Mononuclear cell (primary cell): ENCODE data around the gene HLTF. TPM values are rescaled to one million over a fixed set of nuclear protein-coding genes. Genes with fewer than 3 reads are reported as not detected.

Source experiments
- H3K27me3 ChIP-seq: 2 replicates; pipeline ENCODE4 v1.6.0; 2011; ENCODE audit warnings: low read length, control low read depth; ENCODE audit not compliant: insufficient read depth
- H3K4me1 ChIP-seq: 2 replicates; pipeline ENCODE4 v1.5.1; 2011; ENCODE audit warnings: mild to moderate bottlenecking, low read length, control low read depth; ENCODE audit not compliant: insufficient read depth
- H3K4me3 ChIP-seq: 2 replicates; pipeline ENCODE4 v1.5.1; 2011; ENCODE audit warnings: mild to moderate bottlenecking, low read length, moderate library complexity
- H3K9me3 ChIP-seq: 2 replicates; pipeline ENCODE4 v1.5.1; 2011; ENCODE audit warnings: low read depth, mild to moderate bottlenecking, control low read depth, low read length
- total RNA-seq: library from RNA; depleted of rRNA; stranded (reverse); fragments of >200 nt; gene quantifications from one replicate; pipeline ENCODE4 v1.2.3, GENCODE V29; 2012

HLTF gene
- total RNA-seq, 1 donor: 3.5 TPM

- Histone ChIP-seq H3K4me1 (no peaks in the 10 kb centered on the region), H3K9me3 (no peaks in the 10 kb centered on the region), H3K27me3 (no peaks in the 10 kb centered on the region), H3K4me3 (no peak overlapping the region)
Measured at GRCh38 chr3:149058602-149059001, 27.7 kb downstream of the HLTF start.

DNA sequence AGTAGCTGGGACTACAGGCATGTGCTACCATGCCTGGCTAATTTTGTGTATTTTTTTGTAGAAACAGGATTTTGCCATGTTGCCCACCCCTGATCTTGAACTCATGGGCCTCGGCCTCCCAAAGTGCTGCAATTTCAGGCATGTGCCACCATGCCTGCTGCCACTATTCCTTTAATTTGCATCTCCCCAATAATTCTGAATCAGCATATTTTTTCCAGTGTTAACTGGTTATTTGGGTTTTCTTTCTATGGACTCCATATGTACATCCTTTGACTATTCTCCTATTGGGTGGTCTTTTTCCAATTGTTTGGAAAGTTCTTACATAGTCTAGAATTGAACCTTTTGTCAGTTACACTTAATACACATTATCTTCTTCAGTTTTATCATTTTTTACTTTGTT is 28.1 kb downstream of the HLTF start:
- Histone ChIP-seq H3K4me1 (no peaks in the 10 kb centered on the region), H3K9me3 (no peaks in the 10 kb centered on the region), H3K27me3 (no peaks in the 10 kb centered on the region), H3K4me3 (no peak overlapping the region)

GRCh38 chr3:149055575-149055974 is 30.8 kb downstream of the HLTF start:
- no peaks in the 10 kb centered on the region for H3K4me1 ChIP-seq
- no peaks in the 10 kb centered on the region for H3K27me3 ChIP-seq
- no peak overlapping the region for H3K4me3 ChIP-seq
- H3K9me3 ChIP-seq: no peaks in the 10 kb centered on the region

GRCh38 chr3:149044339-149045083 is 41.8 kb downstream of the HLTF start:
- no peaks in the 10 kb centered on the region for H3K9me3 ChIP-seq
- no peak overlapping the region for H3K4me3 ChIP-seq
- no peaks in the 10 kb centered on the region for H3K27me3 ChIP-seq
- no peaks in the 10 kb centered on the region for H3K4me1 ChIP-seq

- Histone ChIP-seq H3K9me3 (no peaks in the 10 kb centered on the region), H3K27me3 (no peaks in the 10 kb centered on the region), H3K4me1 (no peaks in the 10 kb centered on the region), H3K4me3 (no peak overlapping the region)
Measured at GRCh38 chr3:149042789-149043386, 43.4 kb downstream of the HLTF start.

- Histone ChIP-seq H3K9me3 (no peaks in the 10 kb centered on the region), H3K27me3 (no peaks in the 10 kb centered on the region), H3K4me1 (no peaks in the 10 kb centered on the region), H3K4me3 (no peak overlapping the region)
Measured at GRCh38 chr3:149038322-149038721, 48.0 kb downstream of the HLTF start.

- no peaks in the 10 kb centered on the region for H3K4me1 ChIP-seq
- H3K9me3 ChIP-seq: no peaks in the 10 kb centered on the region
- no peaks in the 10 kb centered on the region for H3K27me3 ChIP-seq
- H3K4me3 ChIP-seq: no peak overlapping the region
Measured at GRCh38 chr3:149037684-149038083, 48.6 kb downstream of the HLTF start.

DNA sequence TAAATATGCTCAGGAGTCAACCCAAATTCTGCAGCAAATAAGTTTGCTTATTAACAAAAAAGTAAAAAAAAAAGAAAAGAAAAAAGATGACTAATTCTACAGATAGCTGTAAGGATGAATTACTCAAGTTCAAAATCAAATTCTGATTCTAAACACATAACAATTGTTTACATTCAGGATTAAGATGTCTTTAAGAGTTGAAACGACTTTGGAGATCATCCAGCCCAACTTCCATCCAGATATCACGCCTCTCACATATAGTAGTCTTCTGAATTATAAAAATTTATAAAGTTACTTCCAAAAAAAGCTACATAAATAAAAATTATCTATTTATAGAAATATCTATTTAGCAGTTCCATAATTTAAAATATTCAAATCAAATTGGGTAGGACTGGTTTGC is 55.2 kb downstream of the HLTF start:
- no peaks in the 10 kb centered on the region for H3K27me3 ChIP-seq
- H3K4me3 ChIP-seq: no peak overlapping the region
- H3K9me3 ChIP-seq: no peaks in the 10 kb centered on the region
- H3K4me1 ChIP-seq: no peaks in the 10 kb centered on the region

GRCh38 chr3:149026718-149027117 is 59.6 kb downstream of the HLTF start:
- Histone ChIP-seq H3K27me3 (no peaks in the 10 kb centered on the region), H3K9me3 (no peaks in the 10 kb centered on the region), H3K4me3 (no peak overlapping the region), H3K4me1 (no peaks in the 10 kb centered on the region)

DNA sequence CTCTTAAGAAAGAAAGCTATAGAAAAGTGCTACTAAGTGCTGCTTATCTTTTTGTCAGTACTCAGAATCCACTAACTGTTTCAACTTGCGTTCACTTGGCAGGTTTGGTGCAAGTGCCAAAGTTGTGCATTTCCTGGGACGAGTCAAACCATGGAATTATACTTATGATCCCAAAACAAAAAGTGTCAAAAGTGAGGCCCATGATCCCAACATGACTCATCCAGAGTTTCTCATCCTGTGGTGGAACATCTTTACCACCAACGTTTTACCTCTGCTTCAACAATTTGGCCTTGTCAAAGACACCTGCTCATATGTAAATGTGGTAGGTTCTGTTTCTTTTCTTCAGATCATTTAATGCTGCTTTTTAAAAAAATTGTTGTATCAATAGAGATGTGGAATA is 62.4 kb downstream of the HLTF start:
- no peaks in the 10 kb centered on the region for H3K27me3 ChIP-seq
- H3K4me3 ChIP-seq: no peak overlapping the region
- no peaks in the 10 kb centered on the region for H3K4me1 ChIP-seq
- no peaks in the 10 kb centered on the region for H3K9me3 ChIP-seq

GRCh38 chr3:149021830-149022229 is 64.5 kb downstream of the HLTF start:
- Histone ChIP-seq H3K27me3 (no peaks in the 10 kb centered on the region), H3K4me3 (no peak overlapping the region), H3K4me1 (no peaks in the 10 kb centered on the region), H3K9me3 (no peaks in the 10 kb centered on the region)

DNA sequence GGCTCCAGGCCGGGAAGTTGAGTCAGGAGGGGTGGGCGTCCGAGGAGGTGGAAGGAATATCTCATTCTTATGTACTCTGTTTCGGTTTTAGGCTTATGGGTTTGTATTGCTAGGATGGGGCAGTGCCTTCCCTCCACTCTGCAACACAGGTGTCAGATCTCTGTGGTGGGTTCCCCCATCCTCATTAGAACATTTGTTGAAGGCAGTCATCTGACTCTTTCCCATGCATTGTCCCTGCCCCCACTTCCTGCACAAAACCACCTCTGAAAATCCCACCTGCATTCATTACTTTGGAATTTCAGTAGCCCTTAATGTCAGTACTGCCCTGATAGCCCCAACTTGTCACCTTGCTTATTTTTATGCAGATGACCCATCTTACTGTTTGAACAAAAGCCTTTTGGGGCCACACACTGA is 65.5 kb downstream of the HLTF start:
- H3K4me3 ChIP-seq: no peak overlapping the region
- no peaks in the 10 kb centered on the region for H3K9me3 ChIP-seq
- no peaks in the 10 kb centered on the region for H3K27me3 ChIP-seq
- H3K4me1 ChIP-seq: no peaks in the 10 kb centered on the region

GRCh38 chr3:149020196-149020838 is 66.0 kb downstream of the HLTF start:
- no peak overlapping the region for H3K4me3 ChIP-seq
- no peaks in the 10 kb centered on the region for H3K27me3 ChIP-seq
- no peaks in the 10 kb centered on the region for H3K4me1 ChIP-seq
- H3K9me3 ChIP-seq: no peaks in the 10 kb centered on the region

DNA sequence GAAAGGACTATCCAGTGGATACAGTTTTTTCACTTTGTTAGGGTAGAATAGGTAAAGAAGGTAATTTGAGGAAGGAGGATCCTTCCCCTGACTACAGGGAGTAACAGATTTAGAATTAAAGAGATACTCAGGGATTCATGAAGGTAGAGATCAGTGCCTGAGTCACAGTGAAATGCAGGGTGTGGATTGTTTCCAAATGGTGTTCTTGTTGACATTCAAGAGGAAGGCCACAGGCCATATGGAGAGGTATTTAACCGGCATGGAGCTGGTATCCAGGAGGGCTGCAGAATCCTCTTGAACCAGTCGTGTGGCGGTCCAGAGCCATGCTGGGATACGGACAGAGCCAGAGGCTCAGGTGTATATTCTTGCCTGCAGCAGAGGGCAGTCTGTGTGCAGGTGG is 66.8 kb downstream of the HLTF start:
- no peaks in the 10 kb centered on the region for H3K27me3 ChIP-seq
- no peaks in the 10 kb centered on the region for H3K9me3 ChIP-seq
- no peak overlapping the region for H3K4me3 ChIP-seq
- H3K4me1 ChIP-seq: no peaks in the 10 kb centered on the region

- H3K4me1 ChIP-seq: no peaks in the 10 kb centered on the region
- H3K9me3 ChIP-seq: no peaks in the 10 kb centered on the region
- H3K4me3 ChIP-seq: no peak overlapping the region
- no peaks in the 10 kb centered on the region for H3K27me3 ChIP-seq
Measured at GRCh38 chr3:149018247-149018646, 68.1 kb downstream of the HLTF start.
